Measurements from ENCODE around the gene MACF1.

GRCh38 chr1:39422614-39423013 is 218.1 kb downstream of the MACF1 start:
- no peak for TF ChIP-seq POLR2A (IDR thresholded peaks at IDR 0.05; ENCODE audit: low read length)
- TF ChIP-seq GATA1 (IDR thresholded peaks at IDR 0.05; ENCODE audit: low read depth, low read length) = no peak
